ENCODE measurements around the gene UBN1. TPM values are rescaled to one million over a fixed set of nuclear protein-coding genes. Genes with fewer than 3 reads are reported as not detected.
"Not testable (repeated sequence)": the region's sequence is repeated elsewhere in the genome, so short reads cannot be mapped to it uniquely, and the experiment has no call there.

The UBN1 gene
- total RNA-seq, 1 donor from 2014 or later: 44.2 TPM

DNA sequence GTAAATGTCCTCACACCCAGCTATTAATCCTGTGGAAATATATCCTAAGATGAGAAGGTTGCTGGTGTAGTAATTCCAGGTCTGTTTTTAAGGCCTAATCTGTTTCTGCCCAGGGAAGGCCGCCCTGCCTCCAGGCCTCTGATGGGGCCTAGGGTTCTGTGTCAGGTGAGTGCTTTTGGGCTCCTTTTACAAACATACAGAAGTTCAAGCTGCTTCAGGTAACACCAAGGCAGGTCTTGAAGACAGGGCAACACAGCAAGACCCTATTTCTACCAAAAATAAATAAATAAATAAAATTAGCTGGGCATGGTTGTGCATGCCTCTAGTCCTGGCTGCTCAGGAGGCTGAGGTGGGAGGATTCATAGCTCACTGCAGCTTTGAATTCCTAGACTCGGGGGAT is 80.4 kb downstream of the UBN1 start:
- Mint-ChIP-seq H3K4me3 (no peak overlapping the region), H3K9me3 (peaks cover 6% of the 10 kb centered on the region), H3K27me3 (ENCODE audit: low read depth) (peaks cover 32% of the 10 kb centered on the region), H3K27ac (ENCODE audit: unreplicated experiment) (no peak overlapping the region), H3K36me3 (ENCODE audit: low read depth) (peaks cover 2% of the 10 kb centered on the region), H3K4me1 (no peaks in the 10 kb centered on the region)
- TF ChIP-seq, protein P1, sequence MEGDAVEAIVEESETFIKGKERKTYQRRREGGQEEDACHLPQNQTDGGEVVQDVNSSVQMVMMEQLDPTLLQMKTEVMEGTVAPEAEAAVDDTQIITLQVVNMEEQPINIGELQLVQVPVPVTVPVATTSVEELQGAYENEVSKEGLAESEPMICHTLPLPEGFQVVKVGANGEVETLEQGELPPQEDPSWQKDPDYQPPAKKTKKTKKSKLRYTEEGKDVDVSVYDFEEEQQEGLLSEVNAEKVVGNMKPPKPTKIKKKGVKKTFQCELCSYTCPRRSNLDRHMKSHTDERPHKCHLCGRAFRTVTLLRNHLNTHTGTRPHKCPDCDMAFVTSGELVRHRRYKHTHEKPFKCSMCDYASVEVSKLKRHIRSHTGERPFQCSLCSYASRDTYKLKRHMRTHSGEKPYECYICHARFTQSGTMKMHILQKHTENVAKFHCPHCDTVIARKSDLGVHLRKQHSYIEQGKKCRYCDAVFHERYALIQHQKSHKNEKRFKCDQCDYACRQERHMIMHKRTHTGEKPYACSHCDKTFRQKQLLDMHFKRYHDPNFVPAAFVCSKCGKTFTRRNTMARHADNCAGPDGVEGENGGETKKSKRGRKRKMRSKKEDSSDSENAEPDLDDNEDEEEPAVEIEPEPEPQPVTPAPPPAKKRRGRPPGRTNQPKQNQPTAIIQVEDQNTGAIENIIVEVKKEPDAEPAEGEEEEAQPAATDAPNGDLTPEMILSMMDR (conservative IDR thresholded peaks at IDR 0.05): no peak
- no peak for DNase-seq (ENCODE audit: low read depth, low spot score)

DNA sequence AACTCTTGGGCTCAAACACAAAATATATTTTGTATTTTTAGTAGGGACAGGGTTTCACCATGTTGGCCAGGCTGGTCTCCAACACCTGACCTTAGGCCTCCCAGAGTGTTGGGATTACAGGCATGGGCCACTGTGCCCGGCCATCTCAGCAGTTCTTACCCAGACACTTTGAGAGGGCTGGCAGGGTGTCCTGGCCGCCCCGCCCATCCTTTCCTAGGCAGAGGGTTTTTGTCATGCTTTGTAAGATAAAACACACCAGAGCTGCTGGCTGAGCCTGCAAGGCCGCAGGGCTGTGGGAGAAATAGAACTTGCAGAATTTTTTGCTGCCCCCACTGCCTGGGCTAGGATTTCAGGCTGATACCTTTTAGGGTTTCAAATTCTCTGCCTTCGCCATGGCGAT is 80.9 kb downstream of the UBN1 start:
- H3K4me3 Mint-ChIP-seq: no peak overlapping the region
- H3K4me1 Mint-ChIP-seq: no peaks in the 10 kb centered on the region
- TF ChIP-seq, protein P1 (conservative IDR thresholded peaks at IDR 0.05): no peak
- H3K9me3 Mint-ChIP-seq: peaks cover 6% of the 10 kb centered on the region
- peaks cover 2% of the 10 kb centered on the region for H3K36me3 Mint-ChIP-seq (ENCODE audit: low read depth)
- H3K27me3 Mint-ChIP-seq (ENCODE audit: low read depth): peaks cover 32% of the 10 kb centered on the region
- DNase-seq (ENCODE audit: low read depth, low spot score): no peak
- H3K27ac Mint-ChIP-seq (ENCODE audit: unreplicated experiment): no peak overlapping the region

DNA sequence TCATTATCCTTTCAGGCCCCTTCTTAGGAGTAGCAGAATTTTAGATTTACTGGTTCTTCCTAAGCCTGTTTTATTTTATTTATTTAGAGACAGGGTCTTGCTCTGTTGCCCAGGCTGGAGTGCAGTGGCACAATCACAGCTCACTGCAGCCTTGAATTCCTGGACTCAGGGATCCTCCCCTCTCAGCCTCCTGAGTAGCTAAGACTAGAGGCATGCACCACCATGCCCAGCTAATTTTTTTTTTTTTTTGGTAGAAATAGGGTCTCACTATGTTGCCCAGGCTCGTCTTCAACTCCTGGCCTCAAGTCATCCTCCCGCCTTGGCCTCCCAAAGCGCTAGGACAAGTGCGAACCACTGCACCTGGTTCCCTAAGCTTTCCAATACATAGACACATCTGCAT is 82.3 kb downstream of the UBN1 start:
- H3K4me1 Mint-ChIP-seq; DNase-seq (ENCODE audit: low read depth, low spot score); H3K9me3 Mint-ChIP-seq; H3K27ac Mint-ChIP-seq (ENCODE audit: unreplicated experiment); H3K4me3 Mint-ChIP-seq; H3K36me3 Mint-ChIP-seq (ENCODE audit: low read depth): not testable (repeated sequence)
- peaks cover 42% of the 10 kb centered on the region for H3K27me3 Mint-ChIP-seq (ENCODE audit: low read depth)

DNA sequence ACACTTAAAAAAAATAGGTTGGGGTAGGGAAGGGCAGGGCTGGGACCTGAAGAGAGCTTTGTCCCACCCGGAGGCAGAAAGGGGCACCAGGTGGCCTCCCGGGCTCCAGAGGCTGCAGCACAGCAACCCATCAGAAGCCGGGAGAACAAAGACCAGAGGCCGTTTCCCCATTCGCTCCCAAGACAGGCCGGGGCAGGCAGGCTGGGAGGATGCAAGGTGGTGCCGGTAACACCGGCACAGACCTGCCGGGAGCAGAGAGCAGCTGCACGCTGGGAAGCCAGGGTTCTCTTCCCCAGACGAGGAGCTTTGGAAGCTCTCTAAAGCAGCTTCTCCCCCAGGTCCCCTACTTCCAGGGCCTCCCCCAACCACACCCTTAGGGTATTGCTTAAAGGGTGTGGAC is 84.1 kb downstream of the UBN1 start:
- Mint-ChIP-seq H3K4me3 (no peak overlapping the region), H3K4me1 (no peaks in the 10 kb centered on the region), H3K27me3 (ENCODE audit: low read depth) (peaks cover 52% of the 10 kb centered on the region), H3K27ac (ENCODE audit: unreplicated experiment) (no peak overlapping the region), H3K36me3 (ENCODE audit: low read depth) (peaks cover 2% of the 10 kb centered on the region), H3K9me3 (peaks cover 6% of the 10 kb centered on the region)
- DNase-seq (ENCODE audit: low read depth, low spot score): no peak
- TF ChIP-seq, protein P1 (conservative IDR thresholded peaks at IDR 0.05): no peak

Other genes starting within 250 kb of the UBN1 start
- gene UBALD1, start 232.6 kb upstream of the UBN1 start, total RNA-seq: 14.8 and 17.6 TPM in 2 replicates
- gene MGRN1, start 222.7 kb upstream of the UBN1 start, total RNA-seq: 79.7 and 83.1 TPM in 2 replicates
- 36.8 and 37.8 TPM in 2 replicates for gene NUDT16L1, start 153.9 kb upstream of the UBN1 start, total RNA-seq
- 32.0 and 35.5 TPM in 2 replicates for gene ANKS3, start 113.2 kb upstream of the UBN1 start, total RNA-seq
- gene DNAAF8, start 112.9 kb upstream of the UBN1 start, total RNA-seq: 0.68 and 0.96 TPM in 2 replicates
- 17.6 and 21.1 TPM in 2 replicates for gene ZNF500, start 80.3 kb upstream of the UBN1 start, total RNA-seq
- gene SEPTIN12, start 59.1 kb upstream of the UBN1 start, total RNA-seq: 0.65 TPM in 1 of 2 replicates, not detected in the other
- not detected in 2 replicates for gene SMIM22, start 52.1 kb upstream of the UBN1 start, total RNA-seq
- gene ROGDI, start 44.8 kb upstream of the UBN1 start, total RNA-seq: 22.0 and 25.9 TPM in 2 replicates
- gene GLYR1, start 193 bp upstream of the UBN1 start, total RNA-seq: 133 and 137 TPM in 2 replicates
- 0.16 and 0.26 TPM in 2 replicates for gene PPL, start 89.7 kb downstream of the UBN1 start, total RNA-seq
- gene SEC14L5, start 110.8 kb downstream of the UBN1 start, total RNA-seq: 0.68 and 0.98 TPM in 2 replicates
- gene NAGPA, start 186.5 kb downstream of the UBN1 start, total RNA-seq: 11.0 and 15.3 TPM in 2 replicates
- not detected in 2 replicates for gene C16orf89, start 218.5 kb downstream of the UBN1 start, total RNA-seq
- gene ALG1, start 224.4 kb downstream of the UBN1 start, total RNA-seq: 23.2 and 25.2 TPM in 2 replicates